ENCODE data around the gene CAND1.

CAND1 gene

GRCh38 chr12:67268896-67269632 is at the start of gene CAND1:
Gene CAND1, plus strand, starts transcription at chr12:67269358. Its CDS starts 360 bp downstream, at chr12:67269718.
- no peak for FAIRE-seq

GRCh38 chr12:67220065-67220464 is 49.1 kb upstream of the CAND1 start:
- no peak for FAIRE-seq

- no peak for FAIRE-seq
These were observed 46.9 kb upstream of the CAND1 start for GRCh38 chr12:67222302-67222701.

GRCh38 chr12:67223225-67223624 is 45.9 kb upstream of the CAND1 start:
- no peak for FAIRE-seq

- FAIRE-seq = no peak
These were observed 31.9 kb upstream of the CAND1 start for GRCh38 chr12:67237231-67237630.

GRCh38 chr12:67239061-67239460 is 30.1 kb upstream of the CAND1 start:
- FAIRE-seq = no peak

- FAIRE-seq = no peak
These were observed 27.7 kb upstream of the CAND1 start for GRCh38 chr12:67241482-67241881.

- no peak for FAIRE-seq
These were observed 25.9 kb upstream of the CAND1 start for GRCh38 chr12:67243260-67243659.

- FAIRE-seq = no peak
These were observed 23.6 kb upstream of the CAND1 start for GRCh38 chr12:67245571-67245970.

GRCh38 chr12:67251012-67251411 is 18.1 kb upstream of the CAND1 start:
- no peak for FAIRE-seq

GRCh38 chr12:67254372-67255026 is 14.7 kb upstream of the CAND1 start:
- FAIRE-seq = no peak

- no peak for FAIRE-seq
These were observed 12.5 kb upstream of the CAND1 start for GRCh38 chr12:67256649-67257048.

GRCh38 chr12:67263471-67263870 is 5.7 kb upstream of the CAND1 start:
- no peak for FAIRE-seq

- peak; percentile 94 for FAIRE-seq
These were observed 743 bp upstream of the CAND1 start for GRCh38 chr12:67268335-67268895.

- FAIRE-seq = no peak
These were observed 745 bp downstream of the CAND1 start for GRCh38 chr12:67269633-67270573.

GRCh38 chr12:67270622-67271021 is 1.5 kb downstream of the CAND1 start:
- FAIRE-seq = no peak

GRCh38 chr12:67271976-67272375 is 2.8 kb downstream of the CAND1 start:
- FAIRE-seq = no peak

- FAIRE-seq = no peak
These were observed 5.0 kb downstream of the CAND1 start for GRCh38 chr12:67274186-67274585.

GRCh38 chr12:67275380-67275913 is 6.3 kb downstream of the CAND1 start:
- FAIRE-seq = no peak

- no peak for FAIRE-seq
These were observed 7.3 kb downstream of the CAND1 start for GRCh38 chr12:67276421-67276820.

- FAIRE-seq = no peak
These were observed 10.5 kb downstream of the CAND1 start for GRCh38 chr12:67279637-67280036.

GRCh38 chr12:67280088-67280487 is 10.9 kb downstream of the CAND1 start:
- FAIRE-seq = no peak

- FAIRE-seq = no peak
These were observed 11.4 kb downstream of the CAND1 start for GRCh38 chr12:67280572-67280971.
